ENCODE data around the gene CTNNBL1.

DNA sequence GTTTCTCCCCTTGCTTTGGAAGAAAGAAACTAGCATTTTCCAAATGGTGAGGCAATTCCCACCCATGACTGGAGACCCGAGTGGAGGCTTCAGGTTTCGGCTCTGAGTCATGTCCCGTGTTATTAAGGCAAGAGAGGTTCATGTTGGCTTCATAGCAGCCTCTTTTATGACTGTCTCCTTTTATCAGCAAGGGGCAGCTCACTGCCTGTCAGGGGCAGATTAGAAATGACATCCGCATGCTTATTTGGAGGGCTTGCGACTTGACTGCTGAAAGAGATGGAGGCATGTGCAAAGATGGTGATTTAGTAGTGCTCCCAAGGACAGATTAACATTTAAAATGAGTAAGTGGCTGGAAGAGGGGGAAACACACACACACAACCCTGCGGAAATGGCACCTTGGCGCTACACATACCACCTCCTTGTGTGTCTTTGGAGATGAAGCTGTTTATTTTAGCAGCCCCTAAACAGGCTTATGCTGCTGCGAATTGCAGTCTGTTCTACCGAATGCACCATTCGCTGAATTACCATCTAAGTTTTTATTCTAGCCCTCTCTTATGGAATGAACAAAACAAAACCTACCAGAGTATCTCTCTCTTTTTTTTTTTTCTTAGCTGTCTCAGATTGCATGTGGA lies 157.0 kb downstream of the CTNNBL1 start:
- TF ChIP-seq, protein P1, sequence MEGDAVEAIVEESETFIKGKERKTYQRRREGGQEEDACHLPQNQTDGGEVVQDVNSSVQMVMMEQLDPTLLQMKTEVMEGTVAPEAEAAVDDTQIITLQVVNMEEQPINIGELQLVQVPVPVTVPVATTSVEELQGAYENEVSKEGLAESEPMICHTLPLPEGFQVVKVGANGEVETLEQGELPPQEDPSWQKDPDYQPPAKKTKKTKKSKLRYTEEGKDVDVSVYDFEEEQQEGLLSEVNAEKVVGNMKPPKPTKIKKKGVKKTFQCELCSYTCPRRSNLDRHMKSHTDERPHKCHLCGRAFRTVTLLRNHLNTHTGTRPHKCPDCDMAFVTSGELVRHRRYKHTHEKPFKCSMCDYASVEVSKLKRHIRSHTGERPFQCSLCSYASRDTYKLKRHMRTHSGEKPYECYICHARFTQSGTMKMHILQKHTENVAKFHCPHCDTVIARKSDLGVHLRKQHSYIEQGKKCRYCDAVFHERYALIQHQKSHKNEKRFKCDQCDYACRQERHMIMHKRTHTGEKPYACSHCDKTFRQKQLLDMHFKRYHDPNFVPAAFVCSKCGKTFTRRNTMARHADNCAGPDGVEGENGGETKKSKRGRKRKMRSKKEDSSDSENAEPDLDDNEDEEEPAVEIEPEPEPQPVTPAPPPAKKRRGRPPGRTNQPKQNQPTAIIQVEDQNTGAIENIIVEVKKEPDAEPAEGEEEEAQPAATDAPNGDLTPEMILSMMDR (IDR thresholded peaks at IDR 0.05; ENCODE audit: poor library complexity) = no peak
- no peak for TF ChIP-seq EZH2phosphoT487 (IDR thresholded peaks at IDR 0.05; ENCODE audit: low read depth, severe bottlenecking, unreplicated experiment)
- no peak for TF ChIP-seq EZH2 (IDR thresholded peaks at IDR 0.05; ENCODE audit: borderline replicate concordance)

Data from hepatocyte (in vitro differentiated cells).